Measurements from ENCODE around the gene FBRSL1.

DNA sequence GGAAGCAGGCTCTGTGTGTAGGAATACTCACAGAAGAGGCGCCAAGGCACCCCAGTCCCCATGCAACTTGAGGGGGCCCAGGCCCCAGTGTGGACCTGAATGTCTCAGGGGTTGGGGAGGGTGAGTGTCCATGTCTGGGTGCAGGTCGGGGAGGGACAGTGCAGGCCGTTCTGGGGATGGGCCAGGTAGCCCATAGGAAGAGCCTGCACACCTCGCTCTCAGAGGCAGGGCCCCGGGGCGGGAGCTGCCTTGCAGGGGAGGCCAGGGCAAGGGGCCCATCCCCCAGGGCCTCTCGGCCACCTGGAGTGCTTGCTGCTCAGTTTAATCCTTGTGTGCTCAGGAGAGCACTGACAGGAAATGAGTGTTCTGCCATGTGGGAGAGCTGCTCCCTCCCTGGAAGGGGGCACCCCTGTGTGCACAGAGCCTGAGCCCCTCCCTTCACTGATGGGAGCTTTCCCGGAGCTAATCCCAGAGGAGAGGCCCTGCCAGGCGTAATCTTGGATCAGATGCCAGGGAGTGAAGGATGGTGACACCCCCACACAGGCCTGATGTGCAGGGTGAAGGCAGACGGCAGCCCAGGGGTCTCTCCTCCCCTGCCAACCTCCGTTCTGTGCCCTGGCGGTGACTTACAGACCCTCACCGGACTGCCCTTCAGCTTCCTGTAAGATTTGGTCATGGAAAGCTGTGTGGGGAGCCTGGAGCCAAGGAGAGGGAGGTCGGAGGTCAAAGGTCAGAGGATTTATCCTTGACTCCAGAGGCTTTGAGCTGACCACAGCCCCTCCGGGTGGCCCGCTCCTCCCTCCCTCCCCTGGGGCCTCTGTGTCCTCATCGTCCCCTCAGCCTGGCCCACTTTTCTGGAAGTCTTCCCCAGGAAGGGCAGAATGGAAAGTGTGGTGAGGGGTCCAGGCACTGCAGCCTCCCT lies 24.4 kb upstream of the FBRSL1 start:
- no peak for TF ChIP-seq TAF1 (IDR thresholded peaks at IDR 0.05; ENCODE audit: borderline replicate concordance, insufficient read depth, low read length)
- no peak for TF ChIP-seq POLR2AphosphoS5 (IDR thresholded peaks at IDR 0.05; ENCODE audit: low read depth, low read length)
- TF ChIP-seq, protein P1, sequence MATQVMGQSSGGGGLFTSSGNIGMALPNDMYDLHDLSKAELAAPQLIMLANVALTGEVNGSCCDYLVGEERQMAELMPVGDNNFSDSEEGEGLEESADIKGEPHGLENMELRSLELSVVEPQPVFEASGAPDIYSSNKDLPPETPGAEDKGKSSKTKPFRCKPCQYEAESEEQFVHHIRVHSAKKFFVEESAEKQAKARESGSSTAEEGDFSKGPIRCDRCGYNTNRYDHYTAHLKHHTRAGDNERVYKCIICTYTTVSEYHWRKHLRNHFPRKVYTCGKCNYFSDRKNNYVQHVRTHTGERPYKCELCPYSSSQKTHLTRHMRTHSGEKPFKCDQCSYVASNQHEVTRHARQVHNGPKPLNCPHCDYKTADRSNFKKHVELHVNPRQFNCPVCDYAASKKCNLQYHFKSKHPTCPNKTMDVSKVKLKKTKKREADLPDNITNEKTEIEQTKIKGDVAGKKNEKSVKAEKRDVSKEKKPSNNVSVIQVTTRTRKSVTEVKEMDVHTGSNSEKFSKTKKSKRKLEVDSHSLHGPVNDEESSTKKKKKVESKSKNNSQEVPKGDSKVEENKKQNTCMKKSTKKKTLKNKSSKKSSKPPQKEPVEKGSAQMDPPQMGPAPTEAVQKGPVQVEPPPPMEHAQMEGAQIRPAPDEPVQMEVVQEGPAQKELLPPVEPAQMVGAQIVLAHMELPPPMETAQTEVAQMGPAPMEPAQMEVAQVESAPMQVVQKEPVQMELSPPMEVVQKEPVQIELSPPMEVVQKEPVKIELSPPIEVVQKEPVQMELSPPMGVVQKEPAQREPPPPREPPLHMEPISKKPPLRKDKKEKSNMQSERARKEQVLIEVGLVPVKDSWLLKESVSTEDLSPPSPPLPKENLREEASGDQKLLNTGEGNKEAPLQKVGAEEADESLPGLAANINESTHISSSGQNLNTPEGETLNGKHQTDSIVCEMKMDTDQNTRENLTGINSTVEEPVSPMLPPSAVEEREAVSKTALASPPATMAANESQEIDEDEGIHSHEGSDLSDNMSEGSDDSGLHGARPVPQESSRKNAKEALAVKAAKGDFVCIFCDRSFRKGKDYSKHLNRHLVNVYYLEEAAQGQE (IDR thresholded peaks at IDR 0.05; ENCODE audit: insufficient read depth in 1 of 2, low read depth in 2 of 2, low read length in 2 of 2) = no peak

Measured in PFSK-1 (cell line).